ENCODE results near the gene PRKCB.
"Not testable (repeated sequence)": the region's sequence is repeated elsewhere in the genome, so short reads cannot be mapped to it uniquely, and the experiment has no call there.

Gene PRKCB

GRCh38 chr16:24138024-24138423 lies 302.2 kb downstream of the PRKCB start:
- no peak for DNase-seq

GRCh38 chr16:24138575-24138974 lies 302.8 kb downstream of the PRKCB start:
- no peak for DNase-seq

GRCh38 chr16:24139282-24139681 lies 303.5 kb downstream of the PRKCB start:
- no peak for DNase-seq

GRCh38 chr16:24140730-24141129 lies 304.9 kb downstream of the PRKCB start:
- DNase-seq, result no peak

- DNase-seq, result no peak
Observed at GRCh38 chr16:24141466-24141865, 305.7 kb downstream of the PRKCB start.

GRCh38 chr16:24141917-24142316 lies 306.1 kb downstream of the PRKCB start:
- no peak for DNase-seq

- no peak for DNase-seq
Observed at GRCh38 chr16:24145927-24146326, 310.1 kb downstream of the PRKCB start.

- DNase-seq, result no peak
Observed at GRCh38 chr16:24146518-24146917, 310.7 kb downstream of the PRKCB start.

GRCh38 chr16:24149102-24149501 lies 313.3 kb downstream of the PRKCB start:
- no peak for DNase-seq

GRCh38 chr16:24150282-24150681 lies 314.5 kb downstream of the PRKCB start:
- no peak for DNase-seq

GRCh38 chr16:24151482-24151939 lies 315.7 kb downstream of the PRKCB start:
- no peak for DNase-seq

- not testable (repeated sequence) for DNase-seq
Observed at GRCh38 chr16:24152048-24152447, 316.3 kb downstream of the PRKCB start.

GRCh38 chr16:24152826-24153225 lies 317.0 kb downstream of the PRKCB start:
- no peak for DNase-seq

GRCh38 chr16:24156777-24157176 lies 321.0 kb downstream of the PRKCB start:
- DNase-seq, result no peak

GRCh38 chr16:24163935-24164334 lies 328.2 kb downstream of the PRKCB start:
- no peak for DNase-seq

GRCh38 chr16:24164416-24164815 lies 328.6 kb downstream of the PRKCB start:
- DNase-seq, result no peak

- no peak for DNase-seq
Observed at GRCh38 chr16:24165273-24165672, 329.5 kb downstream of the PRKCB start.

- DNase-seq, result no peak
Observed at GRCh38 chr16:24166661-24167528, 331.1 kb downstream of the PRKCB start.

- no peak for DNase-seq
Observed at GRCh38 chr16:24168856-24169255, 333.1 kb downstream of the PRKCB start.

- no peak for DNase-seq
Observed at GRCh38 chr16:24170407-24170806, 334.6 kb downstream of the PRKCB start.

GRCh38 chr16:24174504-24174903 lies 338.7 kb downstream of the PRKCB start:
- no peak for DNase-seq

GRCh38 chr16:24174957-24175356 lies 339.2 kb downstream of the PRKCB start:
- no peak for DNase-seq

GRCh38 chr16:24178496-24178895 lies 342.7 kb downstream of the PRKCB start:
- no peak for DNase-seq

- DNase-seq, result no peak
Observed at GRCh38 chr16:24180451-24180850, 344.7 kb downstream of the PRKCB start.
